Lower leg skin (tissue), 4 donors: ENCODE results near the gene PLCG1. TPM values are rescaled to one million over a fixed set of nuclear protein-coding genes. Genes with fewer than 3 reads are reported as not detected.

Experiments
- DNase-seq, 2 donors: peaks; one replicate each; pipeline ENCODE4 v3.0.0-alpha.2; 2019; ENCODE audit warnings: low spot score in 2 of 2
- H3K4me3 ChIP-seq: fragments of 200-600 bp; sonication (generic); 2 replicates; pipeline ENCODE4 v1.5.1; 2017; ENCODE audit warnings: mild to moderate bottlenecking, low read depth; ENCODE audit not compliant: poor library complexity, severe bottlenecking
- POLR2A ChIP-seq, 2 donors: fragments of 450-650 bp; IDR thresholded peaks; one replicate each; pipeline ENCODE4 v1.6.1; 2016 to 2017; ENCODE audit warnings: antibody characterized with exemption in 2 of 2, mild to moderate bottlenecking in 1 of 2, moderate library complexity in 1 of 2
- WGBS, 2 donors: methylation state at CpG; one replicate each; pipeline ENCODE4 v1.1.5; 2018; 5-methylcytosine and 5-hydroxymethylcytosine counted together
- intact Hi-C: fragments of 100-400 bp; cut with DNase I; formaldehyde crosslinking; loops from one replicate; pipeline ENCODE4 v1.15.0; 2023; ENCODE audit warnings: low total_unique reads
- total RNA-seq, 4 donors: library from RNA; depleted of rRNA; stranded (reverse); fragments of >200 nt; gene quantifications; one replicate each; pipeline ENCODE4 v1.1.0, GENCODE V29; 2016
- TF ChIP-seq, protein P1 (sequence below), 3 donors: fragments of 450-650 bp; IDR thresholded peaks; one replicate each; pipeline ENCODE4 v1.5.1; 2016; ENCODE audit warnings: antibody characterized with exemption in 3 of 3, mild to moderate bottlenecking in 3 of 3, moderate library complexity in 2 of 3

The PLCG1 gene
- total RNA-seq, 4 donors from 2014 or later: 59.0 to 138 (median 72.5) TPM

DNA sequence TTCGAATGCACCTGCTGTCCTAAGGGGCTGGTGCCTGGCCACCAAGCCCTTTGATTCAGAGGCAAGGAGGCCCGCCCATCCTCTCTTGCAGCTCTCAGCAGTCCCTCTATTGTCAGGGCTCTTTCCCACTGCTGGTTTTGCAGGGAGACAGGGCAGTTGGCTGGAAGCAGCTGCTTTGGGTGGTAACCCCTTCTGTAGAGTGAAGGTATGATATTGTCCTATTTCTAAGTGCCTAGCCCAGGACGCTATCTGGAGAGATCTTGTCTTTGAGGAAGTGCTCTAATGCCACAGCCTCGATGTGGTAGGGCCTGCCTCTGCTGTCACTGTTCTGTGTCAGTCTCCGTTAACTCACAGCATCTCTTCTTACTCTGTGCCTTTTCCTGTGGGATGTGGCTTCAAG, 5.6 kb downstream of the PLCG1 start:
- DNase-seq: no peak
- TF ChIP-seq, protein P1, sequence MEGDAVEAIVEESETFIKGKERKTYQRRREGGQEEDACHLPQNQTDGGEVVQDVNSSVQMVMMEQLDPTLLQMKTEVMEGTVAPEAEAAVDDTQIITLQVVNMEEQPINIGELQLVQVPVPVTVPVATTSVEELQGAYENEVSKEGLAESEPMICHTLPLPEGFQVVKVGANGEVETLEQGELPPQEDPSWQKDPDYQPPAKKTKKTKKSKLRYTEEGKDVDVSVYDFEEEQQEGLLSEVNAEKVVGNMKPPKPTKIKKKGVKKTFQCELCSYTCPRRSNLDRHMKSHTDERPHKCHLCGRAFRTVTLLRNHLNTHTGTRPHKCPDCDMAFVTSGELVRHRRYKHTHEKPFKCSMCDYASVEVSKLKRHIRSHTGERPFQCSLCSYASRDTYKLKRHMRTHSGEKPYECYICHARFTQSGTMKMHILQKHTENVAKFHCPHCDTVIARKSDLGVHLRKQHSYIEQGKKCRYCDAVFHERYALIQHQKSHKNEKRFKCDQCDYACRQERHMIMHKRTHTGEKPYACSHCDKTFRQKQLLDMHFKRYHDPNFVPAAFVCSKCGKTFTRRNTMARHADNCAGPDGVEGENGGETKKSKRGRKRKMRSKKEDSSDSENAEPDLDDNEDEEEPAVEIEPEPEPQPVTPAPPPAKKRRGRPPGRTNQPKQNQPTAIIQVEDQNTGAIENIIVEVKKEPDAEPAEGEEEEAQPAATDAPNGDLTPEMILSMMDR (IDR thresholded peaks at IDR 0.05): no peak
- TF ChIP-seq POLR2A (IDR thresholded peaks at IDR 0.05): no peak
- WGBS, 2 donors: 54 to 73% methylated on average over 5 of the region's 5 CpGs
- intact Hi-C loops: no loop called here
- no peak overlapping the region for H3K4me3 ChIP-seq

DNA sequence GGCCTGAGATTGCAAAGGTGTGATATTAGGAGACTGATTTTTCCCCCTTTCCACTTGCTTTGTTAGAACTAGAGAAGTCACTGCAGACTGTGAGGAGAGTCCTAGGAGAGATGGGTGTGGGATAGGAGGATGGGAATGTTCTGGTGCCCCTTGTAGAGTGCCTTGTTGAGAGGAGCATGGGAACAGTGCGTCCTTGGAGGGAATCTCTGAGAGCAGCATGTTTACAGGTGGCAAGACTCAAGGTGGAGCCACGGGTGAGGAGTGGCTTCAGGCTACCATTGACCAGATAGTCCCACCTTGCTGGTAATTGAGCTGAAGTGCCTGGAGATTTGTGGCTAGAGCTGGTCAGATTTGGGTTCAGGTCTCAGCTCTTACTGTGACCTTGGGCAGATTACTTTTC, 6.0 kb downstream of the PLCG1 start:
- TF ChIP-seq, protein P1 (IDR thresholded peaks at IDR 0.05): no peak
- no peak for TF ChIP-seq POLR2A (IDR thresholded peaks at IDR 0.05)
- 53 to 55% methylated on average over 2 of the region's 2 CpGs for WGBS, 2 donors
- intact Hi-C loops: no loop called here
- no peak overlapping the region for H3K4me3 ChIP-seq
- no peak for DNase-seq

DNA sequence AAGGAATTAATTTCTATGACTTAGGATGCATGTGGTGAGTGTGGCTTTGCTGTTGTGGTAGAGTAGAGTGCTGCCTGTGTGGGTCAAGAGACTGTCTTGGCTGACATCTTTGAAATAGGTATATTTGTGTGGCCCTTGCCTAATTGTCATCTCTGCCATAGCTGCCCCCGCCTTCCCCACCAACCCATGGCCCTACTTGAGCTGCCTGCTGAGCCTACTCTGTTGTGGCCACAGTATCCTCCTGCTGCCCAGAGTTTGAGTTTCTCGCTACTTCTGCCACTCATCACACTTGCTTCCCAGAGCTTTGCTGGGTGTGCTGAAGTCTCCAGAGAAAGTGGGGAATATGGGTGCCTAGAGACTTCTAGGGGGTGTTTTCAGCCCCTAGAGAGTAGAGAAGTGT, 8.0 kb downstream of the PLCG1 start:
- 100% methylated on average over 2 of the region's 2 CpGs for WGBS, 2 donors
- TF ChIP-seq POLR2A (IDR thresholded peaks at IDR 0.05): no peak
- TF ChIP-seq, protein P1 (IDR thresholded peaks at IDR 0.05): no peak
- intact Hi-C loops: no loop called here
- DNase-seq: no peak
- no peak overlapping the region for H3K4me3 ChIP-seq

DNA sequence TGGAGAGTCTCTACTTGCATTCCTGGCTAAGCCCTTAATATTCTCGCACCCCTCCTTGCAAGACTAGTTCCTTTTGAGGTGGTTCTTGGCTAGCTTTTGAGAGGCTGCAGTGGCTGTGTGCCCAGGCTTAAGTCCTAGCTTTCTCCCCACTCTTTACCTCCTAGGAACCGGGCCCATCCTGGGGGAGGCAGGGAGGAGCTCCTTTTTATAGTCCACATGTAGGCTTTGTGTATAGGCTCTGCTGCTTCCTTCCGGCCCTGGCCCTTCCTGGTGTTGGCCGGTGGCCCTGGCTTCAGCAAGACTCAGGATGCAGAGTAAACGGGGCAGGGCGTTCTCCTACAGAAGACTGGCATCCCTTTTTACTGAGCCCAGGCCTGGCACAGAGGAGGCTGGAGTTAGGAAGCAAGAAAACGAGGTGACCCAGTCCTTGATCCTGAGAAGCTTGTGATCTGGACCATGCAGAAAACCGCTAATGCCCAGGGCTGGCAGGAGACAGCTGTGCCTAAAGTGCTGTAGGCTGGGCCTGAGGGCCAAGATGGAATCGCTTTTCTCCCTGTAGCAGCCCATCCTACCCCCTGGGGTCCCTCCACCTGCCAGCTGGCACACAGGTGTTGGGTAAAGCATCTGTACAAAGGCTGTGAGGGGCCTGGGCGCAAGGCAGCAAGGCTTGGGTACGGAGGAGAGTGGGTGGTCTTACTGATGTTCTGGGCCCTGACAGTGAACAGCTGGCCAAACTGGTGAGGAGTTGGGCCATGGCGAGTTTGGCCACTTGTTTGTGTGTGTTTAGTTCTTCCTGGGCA, 8.7 kb downstream of the PLCG1 start:
- no peak overlapping the region for H3K4me3 ChIP-seq
- TF ChIP-seq POLR2A (IDR thresholded peaks at IDR 0.05): no peak
- TF ChIP-seq, protein P1 (IDR thresholded peaks at IDR 0.05): no peak
- intact Hi-C loops: no loop called here
- 38 to 53% methylated on average over 12 of the region's 12 CpGs for WGBS, 2 donors
- no peak for DNase-seq

DNA sequence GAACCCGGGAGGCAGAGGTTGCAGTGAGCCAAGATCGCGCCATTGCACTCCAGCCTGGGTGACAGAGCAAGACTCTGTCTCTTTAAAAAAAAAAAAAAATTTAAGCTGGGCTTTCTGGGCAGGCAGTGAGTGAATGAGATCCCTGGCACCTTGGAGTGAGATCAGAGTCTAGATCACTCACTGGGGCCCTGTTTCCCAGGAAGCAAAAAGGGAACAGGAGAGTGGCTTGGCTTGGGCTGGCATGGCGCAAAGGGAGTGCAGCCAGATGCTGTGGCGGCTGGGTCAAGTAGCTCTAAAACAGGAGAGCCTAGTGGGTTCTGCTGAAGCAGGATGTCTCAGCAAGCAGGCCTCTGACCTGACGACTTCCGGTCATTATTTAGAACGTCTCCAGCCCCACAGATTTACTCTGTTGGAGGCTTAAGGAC, 10.4 kb downstream of the PLCG1 start:
- H3K4me3 ChIP-seq: no peak overlapping the region
- 61 to 65% methylated on average over 8 of the region's 8 CpGs for WGBS, 2 donors
- TF ChIP-seq, protein P1 (IDR thresholded peaks at IDR 0.05): no peak
- no peak for TF ChIP-seq POLR2A (IDR thresholded peaks at IDR 0.05)
- DNase-seq: no peak
- intact Hi-C loops: no loop called here

DNA sequence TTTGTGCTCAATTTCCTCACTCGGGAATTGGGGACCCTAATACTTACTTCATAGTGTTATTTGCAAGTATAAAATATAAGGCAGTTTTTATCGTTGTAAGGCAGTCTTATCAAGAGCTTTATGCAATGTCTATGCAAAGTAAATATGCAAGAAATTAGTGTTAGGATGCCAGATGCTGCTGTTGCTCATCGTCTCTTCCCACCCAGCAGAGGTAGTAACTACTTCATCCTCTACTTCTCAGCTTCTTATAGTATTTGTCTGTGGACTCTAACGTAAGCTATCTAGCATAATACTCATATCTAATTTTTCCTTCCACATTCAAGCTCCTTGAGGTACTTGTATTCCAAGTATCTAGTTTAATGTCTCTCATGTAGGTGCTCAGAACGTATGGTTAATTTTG, 11.6 kb downstream of the PLCG1 start:
- 78 to 83% methylated on average over 5 of the region's 5 CpGs for WGBS, 2 donors
- no peak for TF ChIP-seq POLR2A (IDR thresholded peaks at IDR 0.05)
- intact Hi-C loops: no loop called here
- no peak overlapping the region for H3K4me3 ChIP-seq
- DNase-seq: no peak
